Activated T-cell treated with anti-CD3 and anti-CD28 coated beads, Interleukin-2, amount 50 U/mL, for 4 hours (primary cell): ENCODE data around the gene SRSF6. TPM values are rescaled to one million over a fixed set of nuclear protein-coding genes. Genes with fewer than 3 reads are reported as not detected.
"Not testable (repeated sequence)": the region's sequence is repeated elsewhere in the genome, so short reads cannot be mapped to it uniquely, and the experiment has no call there.

Experiments
- ATAC-seq, 2 donors: fragments of 200-7000 bp; cut with Tn5 transposase; one replicate each; pipeline ENCODE4 v1.10.0; 2021
- DNase-seq: peaks from one replicate; pipeline ENCODE4 v3.0.0-alpha.2; 2020
- H3K27me3 Mint-ChIP-seq: one replicate; pipeline ENCODE4 v1.8.0; 2021; ENCODE audit warnings: low read depth, mixed read lengths
- H3K36me3 Mint-ChIP-seq: one replicate; pipeline ENCODE4 v1.8.0; 2022; ENCODE audit warnings: mixed read lengths; ENCODE audit not compliant: insufficient read depth
- H3K4me1 Mint-ChIP-seq: one replicate; pipeline ENCODE4 v1.8.0; 2021; ENCODE audit warnings: low read depth, mixed read lengths
- H3K4me3 Mint-ChIP-seq: one replicate; pipeline ENCODE4 v1.8.0; 2021; ENCODE audit warnings: mild to moderate bottlenecking, moderate library complexity, mixed read lengths
- H3K9me3 Mint-ChIP-seq: one replicate; pipeline ENCODE4 v1.8.0; 2021; ENCODE audit warnings: mixed read lengths
- total RNA-seq, 3 donors: library from RNA; stranded (reverse); gene quantifications; one replicate each; pipeline ENCODE4 v1.2.1, GENCODE V29; 2021

Gene SRSF6
- 100 to 1,000 TPM; 280 to 299 (median 287) TPM for total RNA-seq

GRCh38 chr20:43457640-43458421 is at the start of gene SRSF6:
SRSF6 (plus strand) TSS chr20:43457896; CDS start chr20:43458034, 138 bp downstream.
- Mint-ChIP-seq H3K9me3 (no peaks in the 10 kb centered on the region), H3K4me3 (peak within 1 kb of the TSS; percentile 91), H3K36me3 (peaks cover 30% of the 10 kb centered on the region), H3K4me1 (peaks cover 30% of the 10 kb centered on the region), H3K27me3 (peaks cover 6% of the 10 kb centered on the region)
- DNase-seq (peak; percentile 91), ATAC-seq (peak; percentile 87 to 90)

GRCh38 chr20:43408848-43409576 is 48.7 kb upstream of the SRSF6 start:
- ATAC-seq (no peak), DNase-seq (no peak)
- Mint-ChIP-seq H3K36me3 (no peaks in the 10 kb centered on the region), H3K4me1 (no peaks in the 10 kb centered on the region), H3K27me3 (peaks cover 54% of the 10 kb centered on the region), H3K4me3 (no peak overlapping the region), H3K9me3 (peaks cover 12% of the 10 kb centered on the region)

GRCh38 chr20:43409577-43409913 is 48.2 kb upstream of the SRSF6 start:
- Mint-ChIP-seq H3K27me3 (peaks cover 52% of the 10 kb centered on the region), H3K4me1 (no peaks in the 10 kb centered on the region), H3K9me3 (peaks cover 12% of the 10 kb centered on the region), H3K36me3 (no peaks in the 10 kb centered on the region), H3K4me3 (no peak overlapping the region)
- DNase-seq, result no peak
- ATAC-seq, result no peak

- peaks cover 24% of the 10 kb centered on the region for H3K9me3 Mint-ChIP-seq
- peaks cover 2% of the 10 kb centered on the region for H3K36me3 Mint-ChIP-seq
- ATAC-seq (no peak), DNase-seq (no peak)
- no peaks in the 10 kb centered on the region for H3K4me1 Mint-ChIP-seq
- no peak overlapping the region for H3K4me3 Mint-ChIP-seq
- H3K27me3 Mint-ChIP-seq, result peaks cover 19% of the 10 kb centered on the region
Measured at GRCh38 chr20:43415661-43416430, 41.9 kb upstream of the SRSF6 start.

GRCh38 chr20:43416591-43417228 is 41.0 kb upstream of the SRSF6 start:
- DNase-seq (no peak), ATAC-seq (no peak)
- Mint-ChIP-seq H3K27me3 (peaks cover 14% of the 10 kb centered on the region), H3K36me3 (peaks cover 4% of the 10 kb centered on the region), H3K9me3 (peaks cover 28% of the 10 kb centered on the region), H3K4me1 (no peaks in the 10 kb centered on the region), H3K4me3 (no peak overlapping the region)

GRCh38 chr20:43420192-43420591 is 37.5 kb upstream of the SRSF6 start:
- DNase-seq (no peak), ATAC-seq (no peak)
- no peak overlapping the region for H3K4me3 Mint-ChIP-seq
- H3K27me3 Mint-ChIP-seq, result peaks cover 21% of the 10 kb centered on the region
- H3K36me3 Mint-ChIP-seq, result peaks cover 6% of the 10 kb centered on the region
- no peaks in the 10 kb centered on the region for H3K4me1 Mint-ChIP-seq
- H3K9me3 Mint-ChIP-seq, result peaks cover 28% of the 10 kb centered on the region

GRCh38 chr20:43420913-43421312 is 36.8 kb upstream of the SRSF6 start:
- H3K4me1 Mint-ChIP-seq, H3K36me3 Mint-ChIP-seq, DNase-seq, H3K4me3 Mint-ChIP-seq, ATAC-seq: not testable (repeated sequence)
- Mint-ChIP-seq H3K9me3 (peaks cover 28% of the 10 kb centered on the region), H3K27me3 (peaks cover 19% of the 10 kb centered on the region)

GRCh38 chr20:43426172-43426571 is 31.5 kb upstream of the SRSF6 start:
- H3K9me3 Mint-ChIP-seq, result peaks cover under 1% of the 10 kb centered on the region
- H3K27me3 Mint-ChIP-seq, result peaks cover 28% of the 10 kb centered on the region
- DNase-seq (no peak), ATAC-seq (no peak)
- no peak overlapping the region for H3K4me3 Mint-ChIP-seq
- peaks cover 1% of the 10 kb centered on the region for H3K36me3 Mint-ChIP-seq
- no peaks in the 10 kb centered on the region for H3K4me1 Mint-ChIP-seq

- no peak for ATAC-seq
- Mint-ChIP-seq H3K27me3 (peaks cover 31% of the 10 kb centered on the region), H3K9me3 (no peaks in the 10 kb centered on the region), H3K36me3 (no peaks in the 10 kb centered on the region), H3K4me3 (no peak overlapping the region), H3K4me1 (no peaks in the 10 kb centered on the region)
- no peak for DNase-seq
Measured at GRCh38 chr20:43430265-43431133, 27.2 kb upstream of the SRSF6 start.

GRCh38 chr20:43431134-43431519 is 26.6 kb upstream of the SRSF6 start:
- Mint-ChIP-seq H3K36me3 (no peaks in the 10 kb centered on the region), H3K4me3 (no peak overlapping the region), H3K9me3 (no peaks in the 10 kb centered on the region), H3K4me1 (no peaks in the 10 kb centered on the region), H3K27me3 (peaks cover 31% of the 10 kb centered on the region)
- ATAC-seq, result no peak
- no peak for DNase-seq

- Mint-ChIP-seq H3K4me3 (no peak overlapping the region), H3K36me3 (no peaks in the 10 kb centered on the region), H3K4me1 (no peaks in the 10 kb centered on the region), H3K9me3 (no peaks in the 10 kb centered on the region), H3K27me3 (peaks cover 29% of the 10 kb centered on the region)
- ATAC-seq (no peak), DNase-seq (no peak)
Measured at GRCh38 chr20:43432498-43432897, 25.2 kb upstream of the SRSF6 start.

GRCh38 chr20:43433250-43433854 is 24.3 kb upstream of the SRSF6 start:
- Mint-ChIP-seq H3K36me3 (no peaks in the 10 kb centered on the region), H3K27me3 (peaks cover 28% of the 10 kb centered on the region), H3K4me1 (no peaks in the 10 kb centered on the region), H3K9me3 (no peaks in the 10 kb centered on the region), H3K4me3 (no peak overlapping the region)
- no peak for DNase-seq
- no peak for ATAC-seq

GRCh38 chr20:43434565-43434964 is 23.1 kb upstream of the SRSF6 start:
- Mint-ChIP-seq H3K9me3 (no peaks in the 10 kb centered on the region), H3K36me3 (no peaks in the 10 kb centered on the region), H3K27me3 (peaks cover 24% of the 10 kb centered on the region), H3K4me1 (peaks cover 10% of the 10 kb centered on the region), H3K4me3 (no peak overlapping the region)
- ATAC-seq, result no peak
- DNase-seq, result no peak
